B cell (primary cell): Measurements from ENCODE around the gene TBRG4.

Experiments
- EZH2 ChIP-seq: IDR thresholded peaks from 2 replicates; pipeline ENCODE4 v1.6.1; 2012; ENCODE audit warnings: borderline replicate concordance, low read depth, mild to moderate bottlenecking, moderate library complexity, low read length; ENCODE audit not compliant: insufficient read depth, poor library complexity, severe bottlenecking
- TF ChIP-seq, protein P1 (sequence below): fragments of 200-600 bp; IDR thresholded peaks from one replicate; pipeline ENCODE4 v1.8.0; 2022; ENCODE audit warnings: antibody characterized with exemption, mild to moderate bottlenecking

DNA sequence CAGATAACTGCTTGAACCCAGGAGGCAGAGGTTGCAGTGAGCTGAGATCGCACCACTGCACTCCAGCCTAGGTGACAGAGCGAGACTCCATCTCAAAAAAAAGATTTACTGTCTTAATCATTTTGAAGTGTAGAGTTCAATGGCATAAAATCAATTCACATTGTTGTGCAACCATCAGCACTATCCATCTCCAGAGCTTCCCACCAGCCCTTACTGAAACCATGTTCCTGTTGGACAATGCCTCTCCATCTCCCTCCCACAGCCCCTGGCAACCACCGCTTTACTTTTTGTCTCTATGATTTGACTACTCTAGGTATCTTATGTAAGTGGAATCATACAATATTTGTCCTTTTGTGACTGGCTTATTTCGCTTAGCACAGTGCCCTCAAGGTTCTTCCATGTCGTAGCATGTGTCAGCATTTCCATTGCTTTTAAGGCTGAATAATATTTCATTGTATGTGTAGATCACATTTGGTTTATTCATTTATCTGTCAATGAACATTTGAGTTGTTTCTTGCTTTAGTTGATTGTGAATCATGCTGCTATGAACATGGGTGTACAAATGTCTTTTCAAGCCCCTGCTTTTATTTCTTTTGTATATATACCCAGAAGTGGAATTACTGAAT is 55.8 kb downstream of the TBRG4 start:
- TF ChIP-seq EZH2, result no peak
- TF ChIP-seq, protein P1, sequence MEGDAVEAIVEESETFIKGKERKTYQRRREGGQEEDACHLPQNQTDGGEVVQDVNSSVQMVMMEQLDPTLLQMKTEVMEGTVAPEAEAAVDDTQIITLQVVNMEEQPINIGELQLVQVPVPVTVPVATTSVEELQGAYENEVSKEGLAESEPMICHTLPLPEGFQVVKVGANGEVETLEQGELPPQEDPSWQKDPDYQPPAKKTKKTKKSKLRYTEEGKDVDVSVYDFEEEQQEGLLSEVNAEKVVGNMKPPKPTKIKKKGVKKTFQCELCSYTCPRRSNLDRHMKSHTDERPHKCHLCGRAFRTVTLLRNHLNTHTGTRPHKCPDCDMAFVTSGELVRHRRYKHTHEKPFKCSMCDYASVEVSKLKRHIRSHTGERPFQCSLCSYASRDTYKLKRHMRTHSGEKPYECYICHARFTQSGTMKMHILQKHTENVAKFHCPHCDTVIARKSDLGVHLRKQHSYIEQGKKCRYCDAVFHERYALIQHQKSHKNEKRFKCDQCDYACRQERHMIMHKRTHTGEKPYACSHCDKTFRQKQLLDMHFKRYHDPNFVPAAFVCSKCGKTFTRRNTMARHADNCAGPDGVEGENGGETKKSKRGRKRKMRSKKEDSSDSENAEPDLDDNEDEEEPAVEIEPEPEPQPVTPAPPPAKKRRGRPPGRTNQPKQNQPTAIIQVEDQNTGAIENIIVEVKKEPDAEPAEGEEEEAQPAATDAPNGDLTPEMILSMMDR, result no peak
